Activated T-helper 17 cell treated with anti-CD3 and anti-CD28 coated beads, Interleukin-2, amount 50 U/mL, for 72 hours (primary cell): ENCODE measurements around the gene TFAP2E. TPM values are rescaled to one million over a fixed set of nuclear protein-coding genes. Genes with fewer than 3 reads are reported as not detected.

Source experiments
- ATAC-seq: fragments of 150-1000 bp; cut with Tn5 transposase; replicated peaks from 2 replicates; pipeline ENCODE4 v1.10.0; 2021; ENCODE audit warnings: mild to moderate bottlenecking, moderate library complexity
- H3K27ac Mint-ChIP-seq: one replicate; pipeline ENCODE4 v1.8.0; 2022; ENCODE audit warnings: mixed read lengths
- H3K27me3 Mint-ChIP-seq: one replicate; pipeline ENCODE4 v1.8.0; 2022; ENCODE audit warnings: mixed read lengths
- H3K36me3 Mint-ChIP-seq: one replicate; pipeline ENCODE4 v1.8.0; 2022; ENCODE audit warnings: low read depth, mild to moderate bottlenecking, mixed read lengths
- H3K4me1 Mint-ChIP-seq: one replicate; pipeline ENCODE4 v1.8.0; 2022; ENCODE audit warnings: mixed read lengths
- H3K4me3 Mint-ChIP-seq: one replicate; pipeline ENCODE4 v1.8.0; 2022; ENCODE audit warnings: mild to moderate bottlenecking, mixed read lengths
- H3K9me3 Mint-ChIP-seq: one replicate; pipeline ENCODE4 v1.8.0; 2022; ENCODE audit warnings: mixed read lengths
- total RNA-seq, 2 donors: library from RNA; stranded (reverse); gene quantifications; one replicate each; pipeline ENCODE4 v1.2.3, GENCODE V29; 2022

Gene TFAP2E
- total RNA-seq, 2 donors from 2014 or later = 0.97 to 4.5 TPM

DNA sequence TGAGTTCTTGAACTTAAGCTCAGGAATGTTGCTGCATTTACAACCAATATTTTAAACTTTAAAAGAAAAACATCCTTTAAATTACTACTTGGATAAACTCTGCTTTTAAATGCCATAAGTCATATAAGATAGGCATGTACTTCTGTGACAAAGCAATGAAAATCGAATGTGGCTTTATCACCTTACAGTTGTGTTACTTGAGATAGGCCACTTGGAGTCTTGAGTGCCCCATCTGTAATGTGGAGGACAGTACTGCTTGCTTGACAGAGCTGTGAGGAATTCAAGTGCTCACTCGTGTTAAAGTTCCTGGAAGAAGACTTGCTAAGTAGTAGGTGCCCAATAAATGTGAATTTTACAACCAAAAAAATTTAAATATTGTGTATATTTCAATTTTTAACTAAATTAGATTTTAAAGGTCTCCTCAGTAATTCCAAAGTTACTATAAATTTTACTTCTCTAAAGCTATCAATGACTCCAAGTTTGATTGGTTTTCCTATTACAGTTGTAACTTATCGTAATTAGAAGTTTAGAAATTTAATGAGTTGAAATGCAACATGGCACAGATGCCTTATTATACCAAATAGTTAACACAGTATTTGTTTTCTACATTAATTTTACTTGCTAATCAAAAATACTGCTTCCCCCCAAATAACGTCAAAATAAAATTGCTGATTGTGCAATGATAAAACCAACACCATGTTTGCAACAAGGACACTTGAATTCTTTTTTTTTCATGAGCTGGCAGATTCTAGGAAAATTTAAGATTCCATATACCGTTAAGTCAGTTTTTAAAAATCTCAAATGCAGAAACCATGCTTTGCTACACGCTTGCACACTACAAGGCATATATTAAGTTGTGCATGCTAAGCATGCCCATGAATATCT is 46.4 kb downstream of the TFAP2E start:
- ATAC-seq = no peak

DNA sequence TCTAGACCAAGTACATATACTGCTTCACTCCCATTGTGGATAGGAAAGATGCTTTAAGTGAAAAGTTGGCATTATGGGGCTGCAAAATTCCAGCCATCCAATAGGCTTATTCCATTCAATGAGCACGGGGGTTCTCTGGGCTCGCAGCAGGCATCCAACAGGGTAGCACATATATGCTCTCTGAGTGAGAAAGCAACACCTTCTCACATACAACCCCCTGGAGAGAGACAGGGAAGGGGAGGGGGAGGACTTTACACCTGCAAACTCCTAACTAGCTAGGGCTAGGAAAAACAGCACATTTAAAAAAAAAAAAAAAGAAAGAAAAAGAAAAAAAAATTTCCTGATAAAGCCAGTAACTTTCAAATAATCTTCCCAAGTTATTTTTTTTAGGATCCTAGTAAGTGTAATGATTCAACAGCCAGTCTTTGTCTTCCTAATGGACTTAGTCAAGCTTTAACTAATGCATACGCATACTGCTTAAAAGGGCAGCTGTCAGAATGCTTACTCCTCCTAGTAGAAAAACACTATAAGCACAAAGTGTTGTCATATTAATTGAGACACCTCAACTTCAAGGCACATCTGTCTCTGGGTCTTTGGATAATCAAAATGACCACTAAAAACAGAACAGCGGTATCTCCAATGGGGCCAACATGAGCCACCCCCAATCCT is 49.5 kb downstream of the TFAP2E start:
- no peaks in the 10 kb centered on the region for H3K27me3 Mint-ChIP-seq
- no peak overlapping the region for H3K27ac Mint-ChIP-seq
- H3K4me3 Mint-ChIP-seq = no peak overlapping the region
- no peak for ATAC-seq
- H3K4me1 Mint-ChIP-seq = peaks cover 5% of the 10 kb centered on the region
- H3K36me3 Mint-ChIP-seq = peaks cover 83% of the 10 kb centered on the region
- no peaks in the 10 kb centered on the region for H3K9me3 Mint-ChIP-seq

More for the DNA sequence above, 46.4 kb downstream of the TFAP2E start:
- Mint-ChIP-seq H3K9me3 (no peaks in the 10 kb centered on the region), H3K27ac (no peak overlapping the region), H3K4me1 (peaks cover 12% of the 10 kb centered on the region), H3K27me3 (no peaks in the 10 kb centered on the region), H3K4me3 (no peak overlapping the region), H3K36me3 (peaks cover 91% of the 10 kb centered on the region)

DNA sequence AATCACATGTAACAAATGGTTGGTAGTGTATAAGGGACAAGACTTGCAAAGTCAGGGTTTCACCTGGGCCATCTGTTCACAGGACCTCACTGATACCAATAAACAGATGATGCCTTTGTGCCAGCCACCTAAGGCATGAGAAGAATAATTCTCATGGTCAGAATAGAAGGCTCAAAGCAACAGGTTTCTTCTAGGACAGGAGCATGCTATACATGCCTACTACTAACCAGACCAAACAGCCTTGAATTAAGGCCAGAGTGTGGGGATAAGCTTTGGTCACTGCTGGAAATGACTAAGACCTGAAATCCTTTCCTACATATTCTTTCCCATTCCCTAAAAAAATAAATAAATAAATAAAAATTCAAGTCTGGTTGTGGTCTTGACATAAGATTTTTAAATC is 50.7 kb downstream of the TFAP2E start:
- Mint-ChIP-seq H3K27ac (no peak overlapping the region), H3K4me1 (peaks cover 5% of the 10 kb centered on the region), H3K9me3 (no peaks in the 10 kb centered on the region), H3K4me3 (no peak overlapping the region), H3K27me3 (no peaks in the 10 kb centered on the region), H3K36me3 (peaks cover 83% of the 10 kb centered on the region)
- no peak for ATAC-seq

- Mint-ChIP-seq H3K27me3 (no peaks in the 10 kb centered on the region), H3K36me3 (peaks cover 90% of the 10 kb centered on the region), H3K4me1 (no peaks in the 10 kb centered on the region), H3K9me3 (no peaks in the 10 kb centered on the region), H3K27ac (peak overlapping the region; percentile 59), H3K4me3 (no peak overlapping the region)
- ATAC-seq = no peak
These were observed 55.9 kb downstream of the TFAP2E start for GRCh38 chr1:35629051-35629450.

- ATAC-seq = no peak
- H3K9me3 Mint-ChIP-seq = no peaks in the 10 kb centered on the region
- H3K4me3 Mint-ChIP-seq = no peak overlapping the region
- peaks cover 100% of the 10 kb centered on the region for H3K36me3 Mint-ChIP-seq
- H3K27me3 Mint-ChIP-seq = no peaks in the 10 kb centered on the region
- no peaks in the 10 kb centered on the region for H3K4me1 Mint-ChIP-seq
- H3K27ac Mint-ChIP-seq = no peak overlapping the region
These were observed 58.3 kb downstream of the TFAP2E start for GRCh38 chr1:35631396-35631795.

DNA sequence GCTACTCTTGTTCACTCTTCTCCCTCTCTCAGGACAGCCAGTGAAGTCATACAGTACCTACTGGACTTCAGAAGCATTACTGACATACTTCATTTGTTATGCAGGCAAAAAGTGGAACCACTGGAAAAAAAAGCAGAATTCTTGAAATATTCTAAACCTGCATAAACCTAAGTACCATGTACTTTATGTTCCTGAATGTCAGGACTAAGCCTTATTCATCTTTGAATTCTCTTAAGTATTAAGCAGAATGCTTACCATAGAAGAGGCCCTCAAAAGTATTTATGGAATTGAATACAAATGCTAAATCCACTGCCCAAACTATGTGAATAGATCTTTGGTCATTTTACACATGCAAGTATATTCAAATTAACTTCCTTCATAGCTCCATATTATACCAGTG is 60.4 kb downstream of the TFAP2E start:
- Mint-ChIP-seq H3K9me3 (no peaks in the 10 kb centered on the region), H3K27ac (no peak overlapping the region), H3K4me3 (no peak overlapping the region), H3K36me3 (peaks cover 95% of the 10 kb centered on the region), H3K4me1 (peaks cover 8% of the 10 kb centered on the region), H3K27me3 (no peaks in the 10 kb centered on the region)
- ATAC-seq = no peak

GRCh38 chr1:35637401-35637809 is 64.3 kb downstream of the TFAP2E start:
- H3K4me1 Mint-ChIP-seq = peaks cover 21% of the 10 kb centered on the region
- peak overlapping the region; percentile 100 for H3K4me3 Mint-ChIP-seq
- H3K36me3 Mint-ChIP-seq = peaks cover 72% of the 10 kb centered on the region
- H3K27ac Mint-ChIP-seq = peak overlapping the region; percentile 97
- no peaks in the 10 kb centered on the region for H3K9me3 Mint-ChIP-seq
- no peak for ATAC-seq
- no peaks in the 10 kb centered on the region for H3K27me3 Mint-ChIP-seq

GRCh38 chr1:35640380-35641232 is 67.5 kb downstream of the TFAP2E start:
- H3K4me3 Mint-ChIP-seq = peak overlapping the region; percentile 100
- ATAC-seq = no peak
- H3K27me3 Mint-ChIP-seq = peaks cover 4% of the 10 kb centered on the region
- H3K4me1 Mint-ChIP-seq = peaks cover 21% of the 10 kb centered on the region
- H3K27ac Mint-ChIP-seq = peak overlapping the region; percentile 100
- H3K36me3 Mint-ChIP-seq = peaks cover 40% of the 10 kb centered on the region
- no peaks in the 10 kb centered on the region for H3K9me3 Mint-ChIP-seq

DNA sequence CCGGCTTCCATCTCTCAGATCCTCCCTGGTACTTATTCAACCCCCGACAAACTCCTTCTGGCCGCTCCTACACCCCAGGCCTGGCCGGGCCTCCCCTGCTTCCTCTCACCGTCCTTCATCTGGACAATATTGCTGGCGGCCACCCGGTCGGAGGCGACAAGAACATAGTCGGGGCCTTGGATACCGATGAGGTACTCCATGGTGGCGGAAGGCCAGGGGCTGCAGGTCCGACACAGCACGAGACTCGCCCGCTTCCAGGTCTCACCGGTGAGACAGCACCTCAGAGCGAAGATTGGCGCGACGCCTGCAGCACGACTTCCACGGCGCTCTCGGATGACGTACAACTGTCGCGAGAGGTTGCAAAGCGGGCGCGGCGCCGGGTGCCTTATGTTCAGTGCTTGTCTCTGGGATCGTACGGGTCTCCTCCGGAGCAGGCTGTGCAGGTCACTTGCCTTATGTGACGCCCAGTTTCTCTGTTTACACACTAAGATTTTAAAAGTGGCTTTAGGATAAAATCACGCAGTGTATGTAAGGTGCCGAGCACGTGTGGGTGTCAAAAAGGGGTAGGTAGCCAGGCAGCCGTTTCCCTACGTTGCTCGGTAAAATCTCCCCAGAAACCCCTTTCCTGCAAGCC is 68.2 kb downstream of the TFAP2E start, which contains the start of gene PSMB2:
TSS of gene PSMB2 (minus strand) at position 294 of the 634 bp plus-strand sequence. CDS start at position 200, 94 bp downstream.
- Mint-ChIP-seq H3K36me3 (peaks cover 33% of the 10 kb centered on the region), H3K9me3 (no peaks in the 10 kb centered on the region), H3K27me3 (peaks cover 10% of the 10 kb centered on the region), H3K4me1 (peaks cover 21% of the 10 kb centered on the region), H3K4me3 (peak within 1 kb of the TSS; percentile 100), H3K27ac (peak within 1 kb of the TSS; percentile 100)
- peak; percentile 96 for ATAC-seq

- Mint-ChIP-seq H3K4me1 (peaks cover 18% of the 10 kb centered on the region), H3K27ac (no peak overlapping the region), H3K4me3 (peak overlapping the region; percentile 100), H3K27me3 (peaks cover 14% of the 10 kb centered on the region), H3K9me3 (no peaks in the 10 kb centered on the region), H3K36me3 (peaks cover 27% of the 10 kb centered on the region)
- no peak for ATAC-seq
These were observed 69.4 kb downstream of the TFAP2E start for GRCh38 chr1:35642471-35642955.

DNA sequence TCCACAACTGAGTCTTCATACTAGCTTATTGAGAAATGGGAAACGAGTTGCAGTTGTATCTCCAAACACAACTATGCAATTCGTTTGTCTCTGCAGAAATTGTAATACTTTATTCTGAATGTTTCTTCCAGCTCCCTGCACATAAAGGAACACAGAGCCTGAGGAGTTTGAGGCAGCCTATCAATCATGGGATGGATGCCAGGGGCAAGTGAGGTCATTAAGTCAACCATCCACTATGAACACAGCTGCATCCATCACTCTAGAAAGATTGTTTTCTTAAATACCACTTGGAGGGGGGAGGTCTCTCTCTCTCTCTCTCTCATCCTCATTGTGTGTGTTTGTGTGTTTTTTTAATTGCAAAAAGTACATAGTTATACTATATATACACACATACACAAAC is 71.1 kb downstream of the TFAP2E start:
- no peak for ATAC-seq
- Mint-ChIP-seq H3K27me3 (peaks cover 14% of the 10 kb centered on the region), H3K27ac (no peak overlapping the region), H3K4me3 (no peak overlapping the region), H3K36me3 (peaks cover 13% of the 10 kb centered on the region), H3K9me3 (no peaks in the 10 kb centered on the region), H3K4me1 (peaks cover 11% of the 10 kb centered on the region)
